Heart left ventricle (tissue), 13 donors: ENCODE results near the gene IL17RC.
A peak's percentile ranks its signal among the peaks of the same experiment; 100 is the strongest.

ENCODE experiments used
- POLR2A ChIP-seq, 2 donors: fragments of 450-650 bp; IDR thresholded peaks; one replicate each; pipeline ENCODE4 v1.6.1; 2017; ENCODE audit warnings: antibody characterized with exemption in 2 of 2, mild to moderate bottlenecking in 2 of 2, moderate library complexity in 2 of 2
- TF ChIP-seq, protein P1 (sequence below), 12 donors: fragments of 200-600 bp; sonication (generic) in 4 of 12; IDR thresholded peaks; one replicate each; pipeline versions ENCODE4 v1.5.0 to v1.8.0; 2018 to 2022; ENCODE audit warnings: antibody characterized with exemption in 12 of 12, mild to moderate bottlenecking in 5 of 12
- donor health status: ischemic (EF 13 %, LVEDD 7.1; RV severe dilation, severe dysfunction).
- donor health status: DM: no; HTN: yes; CAD: no.
- donor health status: DM: no; HTN: no; CAD: no.
- donor health status: ischemic (EF 25% LVEDD 6.9; RV normal size, moderate dysfunction).
- donor health status: ischemic (EF 25% LVEDD 5.7; RV mildly dilated, moderate dysfunction).
- donor health status: ischemic (EF 35%, LVEDD 5.7; RV mildly dilated, moderate dysfunction).
- donor health status: nonischemic (EF 11% LVEDD 7.7; RV severe dilation, severe dysfunction).
- donor health status: DM: yes; HTN: yes; CAD: no.
- donor health status: PGD.
- donor health status: ischemic (EF 29% LVEDD 5.4; RV normal size, mild dysfunction).
- donor health status: nonischemic (EF 23%, LVEDD 6.1; RV moderate dilation, normal function).

DNA sequence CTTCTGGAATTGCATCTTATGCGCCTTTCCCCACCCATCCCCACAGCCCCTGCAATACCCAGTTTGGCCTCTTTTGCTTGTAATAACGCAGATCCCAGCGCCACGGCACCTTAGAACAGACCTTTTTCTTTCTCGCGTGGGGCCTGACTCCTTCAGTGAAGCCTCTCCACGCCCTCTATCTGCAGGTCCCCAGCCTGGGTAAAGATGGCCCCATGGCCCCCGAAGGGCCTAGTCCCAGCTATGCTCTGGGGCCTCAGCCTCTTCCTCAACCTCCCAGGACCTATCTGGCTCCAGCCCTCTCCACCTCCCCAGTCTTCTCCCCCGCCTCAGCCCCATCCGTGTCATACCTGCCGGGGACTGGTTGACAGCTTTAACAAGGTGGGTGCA, 17.3 kb downstream of the IL17RC start:
- TF ChIP-seq, protein P1, sequence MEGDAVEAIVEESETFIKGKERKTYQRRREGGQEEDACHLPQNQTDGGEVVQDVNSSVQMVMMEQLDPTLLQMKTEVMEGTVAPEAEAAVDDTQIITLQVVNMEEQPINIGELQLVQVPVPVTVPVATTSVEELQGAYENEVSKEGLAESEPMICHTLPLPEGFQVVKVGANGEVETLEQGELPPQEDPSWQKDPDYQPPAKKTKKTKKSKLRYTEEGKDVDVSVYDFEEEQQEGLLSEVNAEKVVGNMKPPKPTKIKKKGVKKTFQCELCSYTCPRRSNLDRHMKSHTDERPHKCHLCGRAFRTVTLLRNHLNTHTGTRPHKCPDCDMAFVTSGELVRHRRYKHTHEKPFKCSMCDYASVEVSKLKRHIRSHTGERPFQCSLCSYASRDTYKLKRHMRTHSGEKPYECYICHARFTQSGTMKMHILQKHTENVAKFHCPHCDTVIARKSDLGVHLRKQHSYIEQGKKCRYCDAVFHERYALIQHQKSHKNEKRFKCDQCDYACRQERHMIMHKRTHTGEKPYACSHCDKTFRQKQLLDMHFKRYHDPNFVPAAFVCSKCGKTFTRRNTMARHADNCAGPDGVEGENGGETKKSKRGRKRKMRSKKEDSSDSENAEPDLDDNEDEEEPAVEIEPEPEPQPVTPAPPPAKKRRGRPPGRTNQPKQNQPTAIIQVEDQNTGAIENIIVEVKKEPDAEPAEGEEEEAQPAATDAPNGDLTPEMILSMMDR (IDR thresholded peaks at IDR 0.05) = peak in 2 of 12 donors; percentile 11 to 13
- no peak for TF ChIP-seq POLR2A (IDR thresholded peaks at IDR 0.05)
